Activated CD8-positive, alpha-beta memory T cell treated with anti-CD3 and anti-CD28 coated beads, Interleukin-2, amount 10 ng/mL, durations not matched to agents 7 days and 5 days (primary cell): ENCODE measurements around the gene PGPEP1. TPM values are rescaled to one million over a fixed set of nuclear protein-coding genes. Genes with fewer than 3 reads are reported as not detected.
"Not testable (repeated sequence)": the region's sequence is repeated elsewhere in the genome, so short reads cannot be mapped to it uniquely, and the experiment has no call there.

ENCODE experiments used
- ATAC-seq: fragments of 150-1000 bp; cut with Tn5 transposase; one replicate; pipeline ENCODE4 v1.10.0; 2021; ENCODE audit warnings: moderate library complexity
- CTCF ChIA-PET: fragments of 350-600 bp; sonication (Branson Sonifier 250); formaldehyde crosslinking; loops from one replicate; lab custom pipeline; 2021; ENCODE audit warnings: antibody characterized with exemption; lab: Charles Lee
- DNase-seq: peaks from one replicate; pipeline ENCODE4 v3.0.0-alpha.2; 2020
- H3K27ac Mint-ChIP-seq: one replicate; pipeline ENCODE4 v1.8.0; 2021; ENCODE audit warnings: mild to moderate bottlenecking, mixed read lengths
- H3K27me3 Mint-ChIP-seq: one replicate; pipeline ENCODE4 v1.8.0; 2021; ENCODE audit warnings: mixed read lengths
- H3K36me3 Mint-ChIP-seq: one replicate; pipeline ENCODE4 v1.8.0; 2021; ENCODE audit warnings: mild to moderate bottlenecking, mixed read lengths
- H3K4me1 Mint-ChIP-seq: one replicate; pipeline ENCODE4 v1.8.0; 2021; ENCODE audit warnings: mixed read lengths
- H3K4me3 Mint-ChIP-seq: one replicate; pipeline ENCODE4 v1.8.0; 2021; ENCODE audit warnings: mild to moderate bottlenecking, moderate library complexity, mixed read lengths
- H3K9me3 Mint-ChIP-seq: one replicate; pipeline ENCODE4 v1.8.0; 2022; ENCODE audit warnings: low read depth, mixed read lengths
- total RNA-seq, 2 experiments: library from RNA; stranded (reverse); gene quantifications; one replicate each; pipeline ENCODE4 v1.2.3, GENCODE V29; 2021

PGPEP1 gene
- total RNA-seq, 2 experiments from 2014 or later = 35.5 to 44.7 TPM

DNA sequence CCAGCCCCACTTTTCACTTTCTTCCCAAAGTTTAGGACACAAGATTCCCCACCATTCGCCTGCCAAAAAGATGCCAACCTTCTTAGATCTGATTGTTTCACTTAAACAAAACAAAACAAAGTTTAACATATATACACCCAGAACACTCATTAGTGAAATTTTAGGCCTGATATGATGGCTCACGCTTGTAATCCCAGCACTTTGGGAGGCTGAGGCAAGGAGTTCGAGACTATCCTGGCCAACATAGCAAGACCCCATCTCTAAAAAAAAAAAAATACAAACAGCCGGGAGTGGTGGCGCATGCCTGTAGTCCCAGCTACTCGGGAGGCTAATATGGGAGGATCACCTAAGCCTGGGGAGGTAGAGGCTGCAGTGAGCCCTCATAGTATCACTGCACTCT, 4.9 kb downstream of the PGPEP1 start:
- Mint-ChIP-seq H3K27ac (no peak overlapping the region), H3K4me3 (no peak overlapping the region), H3K9me3 (no peaks in the 10 kb centered on the region), H3K27me3 (no peaks in the 10 kb centered on the region), H3K4me1 (peaks cover 13% of the 10 kb centered on the region), H3K36me3 (peaks cover 13% of the 10 kb centered on the region)
- CTCF ChIA-PET = interaction anchor here (0.7 to 1.8 kb wide), 2 partner anchors 43 to 48 kb away, joined by 3 to 7 read pairs; no protein-coding TSS in a partner anchor
- no peak for DNase-seq
- no peak for ATAC-seq

DNA sequence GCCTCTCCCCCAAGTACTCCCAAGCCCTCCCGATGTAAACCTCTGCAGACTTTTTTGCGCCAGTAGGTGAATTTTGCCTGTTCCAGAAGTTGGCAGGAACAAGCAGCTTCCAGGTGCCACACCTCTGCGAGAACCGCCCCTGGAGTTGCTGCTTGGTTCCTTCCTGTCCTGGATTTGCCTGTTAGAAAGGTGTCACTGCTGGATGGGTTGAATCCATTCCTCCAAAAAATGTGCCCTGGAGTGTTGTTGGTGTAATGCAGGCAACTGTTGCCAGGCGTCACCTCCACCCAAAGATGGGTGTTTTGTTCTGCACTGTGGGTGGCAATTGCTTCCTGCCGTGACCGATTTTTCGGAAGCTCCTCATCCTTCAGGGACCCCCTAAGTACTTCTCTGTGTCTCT, 5.7 kb downstream of the PGPEP1 start:
- DNase-seq = no peak
- CTCF ChIA-PET = interaction anchor here (1.6 to 2.0 kb wide), 3 partner anchors 42 to 94 kb away, joined by 4 to 7 read pairs (median 5); no protein-coding TSS in a partner anchor
- H3K36me3 Mint-ChIP-seq = peaks cover 15% of the 10 kb centered on the region
- no peaks in the 10 kb centered on the region for H3K27me3 Mint-ChIP-seq
- H3K4me3 Mint-ChIP-seq = no peak overlapping the region
- ATAC-seq = no peak
- no peaks in the 10 kb centered on the region for H3K9me3 Mint-ChIP-seq
- peak overlapping the region; percentile 8 for H3K27ac Mint-ChIP-seq
- peaks cover 13% of the 10 kb centered on the region for H3K4me1 Mint-ChIP-seq

DNA sequence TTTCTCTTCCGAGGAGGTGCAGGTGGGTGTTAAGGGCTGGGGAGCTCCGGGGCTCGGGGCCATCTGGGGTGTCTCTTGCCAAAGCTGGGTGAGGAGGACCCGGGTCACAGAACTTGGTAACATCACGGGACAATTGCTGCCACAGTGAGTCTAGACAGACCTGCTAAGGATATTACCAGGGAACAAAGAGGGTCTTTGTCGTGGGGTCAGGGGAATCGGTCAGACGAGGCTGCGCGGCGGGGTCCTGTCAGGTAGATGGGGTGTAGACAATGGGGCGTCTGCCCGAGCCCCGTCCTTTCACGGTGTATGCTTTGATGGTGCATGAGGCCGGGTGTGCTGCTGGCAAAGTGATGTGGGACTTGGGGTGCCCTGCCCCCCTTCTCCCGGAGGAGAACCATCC, 7.8 kb downstream of the PGPEP1 start:
- peaks cover 16% of the 10 kb centered on the region for H3K36me3 Mint-ChIP-seq
- no peak overlapping the region for H3K4me3 Mint-ChIP-seq
- H3K4me1 Mint-ChIP-seq = peaks cover 2% of the 10 kb centered on the region
- CTCF ChIA-PET = interaction anchor here (1.0 to 2.0 kb wide), 4 partner anchors 9 to 61 kb away, joined by 3 to 6 read pairs (median 4); no protein-coding TSS in a partner anchor
- ATAC-seq (no peak), DNase-seq (no peak)
- H3K27me3 Mint-ChIP-seq = no peaks in the 10 kb centered on the region
- no peak overlapping the region for H3K27ac Mint-ChIP-seq
- no peaks in the 10 kb centered on the region for H3K9me3 Mint-ChIP-seq

DNA sequence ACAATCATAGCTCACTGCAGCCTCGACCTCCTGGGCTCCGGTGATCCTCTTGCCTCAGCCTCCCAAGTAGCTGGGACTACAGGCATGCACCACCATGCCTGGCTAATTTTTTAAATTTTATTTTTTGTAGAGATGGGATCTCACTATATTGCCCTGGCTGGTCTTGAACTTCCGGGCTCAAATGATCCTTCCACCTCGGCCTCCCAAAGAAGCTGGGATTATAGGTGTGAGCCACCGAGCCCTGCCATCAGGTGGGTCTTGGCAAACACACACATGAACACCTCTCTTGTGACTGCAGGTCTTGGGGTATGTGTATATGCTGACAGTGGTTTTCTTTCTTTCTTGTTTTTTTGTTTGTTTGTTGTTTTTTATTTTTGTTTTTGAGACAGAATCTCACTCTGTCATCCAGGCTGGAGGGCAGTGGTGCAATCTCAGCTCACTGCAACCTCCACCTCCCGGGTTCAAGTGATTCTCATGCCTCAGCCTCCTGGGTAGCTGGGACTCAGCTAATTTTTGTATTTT, 8.5 kb downstream of the PGPEP1 start:
- ATAC-seq, DNase-seq, H3K4me1 Mint-ChIP-seq, H3K27me3 Mint-ChIP-seq, H3K27ac Mint-ChIP-seq, H3K9me3 Mint-ChIP-seq, H3K4me3 Mint-ChIP-seq: not testable (repeated sequence)
- CTCF ChIA-PET = interaction anchor here (1.0 to 2.0 kb wide), 8 partner anchors 10 to 68 kb away, joined by 3 to 6 read pairs (median 4); no protein-coding TSS in a partner anchor
- peaks cover 19% of the 10 kb centered on the region for H3K36me3 Mint-ChIP-seq

DNA sequence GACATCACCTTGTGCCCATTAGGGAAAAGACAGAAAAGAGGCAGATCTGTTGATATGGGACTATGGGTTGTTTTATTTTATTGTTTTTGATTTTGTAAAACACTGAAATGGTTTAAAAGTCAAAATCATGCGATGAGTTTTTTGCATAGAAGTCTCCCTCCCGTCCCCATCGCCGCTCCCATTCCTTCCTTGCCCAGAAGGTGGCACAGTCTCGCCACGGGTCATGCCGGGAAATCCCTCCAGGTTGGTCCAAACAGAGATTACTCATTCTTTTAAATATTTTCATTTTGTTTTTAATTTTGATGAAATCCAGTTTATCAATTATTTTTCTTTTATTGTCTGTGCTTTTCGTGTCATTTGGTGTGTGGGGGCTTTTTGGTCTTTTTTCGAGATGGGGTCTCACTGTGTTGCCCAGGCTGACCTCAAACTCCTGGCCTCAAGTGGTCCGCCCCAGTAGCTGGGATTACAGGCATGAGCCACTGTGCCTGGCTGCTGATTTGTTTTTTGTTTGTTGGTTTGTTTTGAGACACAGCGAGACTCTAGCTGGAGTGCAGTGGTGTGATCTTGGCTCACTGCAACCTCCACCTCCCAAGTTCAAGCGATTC, 9.2 kb downstream of the PGPEP1 start:
- CTCF ChIA-PET = interaction anchor here (1.0 to 2.5 kb wide), 12 partner anchors 10 to 98 kb away, joined by 3 to 9 read pairs (median 3); no protein-coding TSS in a partner anchor
- Mint-ChIP-seq H3K36me3 (peaks cover 19% of the 10 kb centered on the region), H3K27ac (no peak overlapping the region)

GRCh38 chr19:18350490-18350889, 10.1 kb downstream of the PGPEP1 start:
- H3K36me3 Mint-ChIP-seq = peaks cover 20% of the 10 kb centered on the region
- no peak overlapping the region for H3K27ac Mint-ChIP-seq
- no peak overlapping the region for H3K4me3 Mint-ChIP-seq
- ATAC-seq (no peak), DNase-seq (no peak)
- peaks cover 2% of the 10 kb centered on the region for H3K4me1 Mint-ChIP-seq
- CTCF ChIA-PET = interaction anchor here (1.0 to 2.5 kb wide), 7 partner anchors 22 to 98 kb away, joined by 3 to 9 read pairs (median 3); no protein-coding TSS in a partner anchor
- H3K9me3 Mint-ChIP-seq = no peaks in the 10 kb centered on the region
- no peaks in the 10 kb centered on the region for H3K27me3 Mint-ChIP-seq

More for the DNA sequence above, 9.2 kb downstream of the PGPEP1 start:
- no peak for DNase-seq
- no peak overlapping the region for H3K4me3 Mint-ChIP-seq
- no peaks in the 10 kb centered on the region for H3K9me3 Mint-ChIP-seq
- H3K27me3 Mint-ChIP-seq = no peaks in the 10 kb centered on the region
- ATAC-seq = no peak
- H3K4me1 Mint-ChIP-seq = peaks cover 2% of the 10 kb centered on the region

- Mint-ChIP-seq H3K4me1 (no peaks in the 10 kb centered on the region), H3K9me3 (no peaks in the 10 kb centered on the region), H3K27ac (no peak overlapping the region), H3K4me3 (no peak overlapping the region), H3K27me3 (no peaks in the 10 kb centered on the region), H3K36me3 (peaks cover 17% of the 10 kb centered on the region)
- DNase-seq = no peak
- ATAC-seq = no peak
- CTCF ChIA-PET = interaction anchor here (0.7 to 2.5 kb wide), 4 partner anchors 13 to 116 kb away, joined by 3 to 9 read pairs (median 3); no protein-coding TSS in a partner anchor
Observed at GRCh38 chr19:18351544-18351943, 11.1 kb downstream of the PGPEP1 start.

DNA sequence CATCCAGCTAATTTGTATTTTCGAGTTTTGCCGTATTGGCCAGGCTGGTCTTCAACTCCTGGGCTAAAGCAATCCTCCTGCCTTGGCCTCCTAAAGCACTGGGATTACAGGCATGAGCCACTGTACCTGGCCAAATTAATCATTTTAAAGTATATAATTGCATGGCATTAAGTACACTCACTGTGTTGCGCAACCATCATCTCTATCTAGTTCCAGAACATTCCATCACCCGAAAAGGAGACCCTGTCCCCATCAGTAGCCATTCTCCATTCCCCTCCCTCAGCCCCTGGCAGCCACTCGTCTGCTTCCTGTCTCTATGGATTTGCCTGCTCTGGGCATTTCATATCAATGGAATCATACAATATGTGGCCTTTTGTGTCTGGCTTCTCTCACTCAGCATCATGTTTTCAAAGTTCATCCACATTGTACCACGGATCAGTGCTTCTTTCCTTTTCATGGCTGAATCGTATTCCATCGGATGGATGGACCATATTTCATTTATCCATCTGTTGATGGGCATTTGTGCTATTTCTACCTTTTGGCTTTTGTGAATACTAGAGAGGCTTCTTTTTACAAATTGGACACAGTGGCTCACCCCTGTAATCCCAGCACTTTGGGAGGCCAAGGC, 13.1 kb downstream of the PGPEP1 start:
- Mint-ChIP-seq H3K27me3 (no peaks in the 10 kb centered on the region), H3K4me3 (no peak overlapping the region), H3K36me3 (peaks cover 27% of the 10 kb centered on the region), H3K9me3 (no peaks in the 10 kb centered on the region), H3K27ac (no peak overlapping the region), H3K4me1 (no peaks in the 10 kb centered on the region)
- CTCF ChIA-PET = interaction anchor here (1.0 kb wide), 1 partner anchor 14 kb away, joined by 3 read pairs; no protein-coding TSS in a partner anchor
- ATAC-seq (no peak), DNase-seq (no peak)

DNA sequence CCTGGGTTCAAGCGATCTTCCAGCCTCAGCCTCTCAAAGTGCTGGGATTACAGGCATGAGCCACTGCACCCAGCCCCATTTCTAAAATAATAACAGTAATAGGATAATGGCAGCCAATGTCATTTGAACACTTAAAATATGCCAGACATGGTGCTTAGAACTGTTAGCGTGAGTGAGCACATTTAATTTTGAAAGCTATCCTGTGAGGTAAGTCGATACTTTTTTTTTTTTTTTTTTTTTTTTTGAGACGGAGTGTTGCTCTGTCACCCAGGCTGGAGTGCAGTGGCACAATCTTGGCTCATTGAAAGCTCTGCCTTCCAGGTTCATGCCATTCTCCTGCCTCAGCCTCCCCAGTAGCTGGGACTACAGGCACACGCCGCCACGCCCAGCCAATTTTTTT, 14.3 kb downstream of the PGPEP1 start:
- peaks cover 33% of the 10 kb centered on the region for H3K36me3 Mint-ChIP-seq
- H3K4me3 Mint-ChIP-seq, DNase-seq, ATAC-seq, H3K27ac Mint-ChIP-seq, H3K4me1 Mint-ChIP-seq, H3K27me3 Mint-ChIP-seq, CTCF ChIA-PET, H3K9me3 Mint-ChIP-seq: not testable (repeated sequence)

GRCh38 chr19:18357041-18357440, 16.6 kb downstream of the PGPEP1 start:
- H3K27me3 Mint-ChIP-seq = no peaks in the 10 kb centered on the region
- CTCF ChIA-PET = interaction anchor here (0.9 to 2.8 kb wide), 4 partner anchors 28 to 57 kb away, joined by 3 to 10 read pairs (median 4); no protein-coding TSS in a partner anchor
- ATAC-seq = no peak
- no peak overlapping the region for H3K4me3 Mint-ChIP-seq
- no peaks in the 10 kb centered on the region for H3K9me3 Mint-ChIP-seq
- no peak for DNase-seq
- no peaks in the 10 kb centered on the region for H3K4me1 Mint-ChIP-seq
- H3K27ac Mint-ChIP-seq = no peak overlapping the region
- peaks cover 37% of the 10 kb centered on the region for H3K36me3 Mint-ChIP-seq

DNA sequence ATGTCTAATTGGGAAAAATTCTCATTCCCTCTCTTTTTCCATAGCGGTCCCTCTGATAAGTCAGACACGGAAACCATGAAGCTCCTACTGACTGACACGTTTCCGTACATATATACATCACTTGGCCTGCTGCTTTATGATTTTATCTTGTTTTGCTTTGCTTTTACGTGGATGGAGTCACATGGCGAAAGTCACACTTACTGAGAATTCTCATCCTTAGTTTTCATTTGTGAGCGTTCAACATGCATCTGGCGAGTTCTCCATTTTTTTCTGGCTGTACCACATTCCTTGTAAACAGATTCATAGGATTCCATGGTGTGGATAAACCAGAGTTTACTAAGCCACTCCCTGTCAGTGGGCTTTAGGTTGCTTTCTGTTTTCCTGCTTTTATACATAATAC, 21.2 kb downstream of the PGPEP1 start:
- ATAC-seq = no peak
- Mint-ChIP-seq H3K9me3 (no peaks in the 10 kb centered on the region), H3K27me3 (no peaks in the 10 kb centered on the region), H3K4me1 (peaks cover 13% of the 10 kb centered on the region), H3K36me3 (peaks cover 40% of the 10 kb centered on the region), H3K27ac (no peak overlapping the region), H3K4me3 (no peak overlapping the region)
- no peak for DNase-seq
- CTCF ChIA-PET = interaction anchor here (1.2 to 1.3 kb wide), 2 partner anchors 27 to 108 kb away, joined by 3 to 6 read pairs; no protein-coding TSS in a partner anchor

DNA sequence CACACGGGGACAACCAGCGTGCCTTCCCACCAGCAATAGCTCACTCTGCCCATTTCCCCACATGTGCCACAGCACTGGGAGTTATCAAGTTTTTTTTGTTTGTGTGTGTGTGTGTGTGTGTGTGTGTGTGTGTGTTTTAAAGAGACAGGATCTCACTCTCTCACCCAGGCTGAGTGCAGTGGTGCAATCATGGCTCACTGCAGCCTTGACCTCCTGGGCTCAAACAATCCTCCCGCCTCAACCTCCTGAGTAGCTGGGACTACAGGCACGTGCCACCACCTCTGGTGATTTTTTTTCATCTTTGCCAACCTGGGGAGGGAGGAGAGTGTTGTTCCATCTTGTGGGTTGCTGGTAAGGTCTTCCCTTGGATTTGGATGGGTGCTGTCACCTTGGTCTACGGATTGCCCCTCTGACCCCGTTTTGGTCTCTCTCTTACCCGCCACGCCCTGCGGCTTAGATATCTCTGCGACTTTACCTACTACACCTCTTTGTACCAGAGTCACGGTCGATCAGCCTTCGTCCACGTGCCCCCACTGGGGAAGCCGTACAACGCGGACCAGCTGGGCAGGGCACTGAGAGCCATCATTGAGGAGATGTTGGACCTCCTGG, 22.6 kb downstream of the PGPEP1 start:
- DNase-seq = no peak
- H3K36me3 Mint-ChIP-seq = peaks cover 31% of the 10 kb centered on the region
- H3K27me3 Mint-ChIP-seq = no peaks in the 10 kb centered on the region
- no peak overlapping the region for H3K4me3 Mint-ChIP-seq
- H3K9me3 Mint-ChIP-seq = no peaks in the 10 kb centered on the region
- no peak overlapping the region for H3K27ac Mint-ChIP-seq
- CTCF ChIA-PET = interaction anchor here (0.8 to 2.0 kb wide), 2 partner anchors 9 to 111 kb away, joined by 3 to 5 read pairs; no protein-coding TSS in a partner anchor
- peaks cover 13% of the 10 kb centered on the region for H3K4me1 Mint-ChIP-seq
- ATAC-seq = no peak

GRCh38 chr19:18363787-18364186, 23.4 kb downstream of the PGPEP1 start:
- H3K9me3 Mint-ChIP-seq = no peaks in the 10 kb centered on the region
- H3K27ac Mint-ChIP-seq = no peak overlapping the region
- H3K36me3 Mint-ChIP-seq = peaks cover 29% of the 10 kb centered on the region
- H3K4me3 Mint-ChIP-seq = no peak overlapping the region
- CTCF ChIA-PET = interaction anchor here (2.0 to 3.4 kb wide), 2 partner anchors 8 to 24 kb away, joined by 5 to 19 read pairs; no protein-coding TSS in a partner anchor
- H3K4me1 Mint-ChIP-seq = peaks cover 13% of the 10 kb centered on the region
- ATAC-seq (no peak), DNase-seq (no peak)
- no peaks in the 10 kb centered on the region for H3K27me3 Mint-ChIP-seq
